Smooth muscle cell (in vitro differentiated cells): Measurements from ENCODE around the gene SPTBN4. TPM values are rescaled to one million over a fixed set of nuclear protein-coding genes. Genes with fewer than 3 reads are reported as not detected.

Source experiments
- DNase-seq: peaks from one replicate; lab custom pipeline; 2025; ENCODE audit not compliant: unreplicated experiment; lab: John Stamatoyannopoulos, UW
- H2AFZ ChIP-seq: fragments of 200-600 bp; sonication (generic); 2 replicates; pipeline ENCODE4 v1.6.0; 2016; ENCODE audit warnings: antibody characterized with exemption, low read depth, mild to moderate bottlenecking
- H3F3A ChIP-seq: fragments of 200-600 bp; sonication (generic); 2 replicates; pipeline ENCODE4 v1.6.0; 2017; ENCODE audit warnings: antibody characterized with exemption, low read depth
- H3K27ac ChIP-seq: fragments of 200-600 bp; sonication (generic); 2 replicates; pipeline ENCODE4 v1.5.1; 2016; ENCODE audit warnings: low read depth, mild to moderate bottlenecking
- H3K27me3 ChIP-seq: fragments of 200-600 bp; sonication (generic); 2 replicates; pipeline ENCODE4 v1.6.1; 2016; ENCODE audit warnings: low read depth, mild to moderate bottlenecking
- H3K36me3 ChIP-seq: fragments of 200-600 bp; sonication (generic); 2 replicates; pipeline ENCODE4 v1.5.1; 2016; ENCODE audit warnings: low read depth
- H3K4me1 ChIP-seq: fragments of 200-600 bp; sonication (generic); 2 replicates; pipeline ENCODE4 v1.5.1; 2016; ENCODE audit warnings: low read depth
- H3K4me2 ChIP-seq: fragments of 200-600 bp; sonication (generic); 2 replicates; pipeline ENCODE4 v1.6.0; 2016; ENCODE audit warnings: mild to moderate bottlenecking
- H3K4me3 ChIP-seq: fragments of 200-600 bp; sonication (generic); 2 replicates; pipeline ENCODE4 v1.5.1; 2016; ENCODE audit warnings: mild to moderate bottlenecking
- H3K79me2 ChIP-seq: fragments of 200-600 bp; sonication (generic); 2 replicates; pipeline ENCODE4 v1.6.0; 2016; ENCODE audit warnings: low read depth, mild to moderate bottlenecking
- H3K9ac ChIP-seq: fragments of 200-600 bp; sonication (generic); 2 replicates; pipeline ENCODE4 v1.6.0; 2016; ENCODE audit warnings: low read depth
- H3K9me3 ChIP-seq: fragments of 200-600 bp; sonication (generic); replicated peaks from 2 replicates; pipeline ENCODE4 v1.5.1; 2016; ENCODE audit warnings: low read depth
- H4K20me1 ChIP-seq: fragments of 200-600 bp; sonication (generic); 2 replicates; pipeline ENCODE4 v1.6.0; 2016; ENCODE audit warnings: low read depth
- WGBS: methylation state at CpG from one replicate; pipeline ENCODE4 v1.1.7; 2016; ENCODE audit warnings: low lambda C conversion rate; 5-methylcytosine and 5-hydroxymethylcytosine counted together
- polyA plus RNA-seq: library from polyadenylated mRNA; unstranded; fragments of >200 nt; fragmentation: Nextera tagmentation; extraction: Ambion mirVana; gene quantifications from 2 replicates; pipeline ENCODE4 v1.2.1, GENCODE V29; 2016
- total RNA-seq: library from RNA; depleted of rRNA; stranded (reverse); fragments of >200 nt; gene quantifications from 2 replicates; pipeline ENCODE4 v1.2.3, GENCODE V29; 2014
- TF ChIP-seq, protein P1 (sequence below): fragments of 200-600 bp; sonication (generic); IDR thresholded peaks from 2 replicates; pipeline ENCODE4 v1.5.1; 2017; ENCODE audit warnings: borderline replicate concordance, mild to moderate bottlenecking, antibody characterized with exemption; ENCODE audit not compliant: insufficient read depth, poor library complexity, severe bottlenecking

The SPTBN4 gene
- total and polyA plus RNA-seq, 2 experiments from 2014 or later: 1.0 to 1.2 TPM

- DNase-seq: no peak
- TF ChIP-seq, protein P1, sequence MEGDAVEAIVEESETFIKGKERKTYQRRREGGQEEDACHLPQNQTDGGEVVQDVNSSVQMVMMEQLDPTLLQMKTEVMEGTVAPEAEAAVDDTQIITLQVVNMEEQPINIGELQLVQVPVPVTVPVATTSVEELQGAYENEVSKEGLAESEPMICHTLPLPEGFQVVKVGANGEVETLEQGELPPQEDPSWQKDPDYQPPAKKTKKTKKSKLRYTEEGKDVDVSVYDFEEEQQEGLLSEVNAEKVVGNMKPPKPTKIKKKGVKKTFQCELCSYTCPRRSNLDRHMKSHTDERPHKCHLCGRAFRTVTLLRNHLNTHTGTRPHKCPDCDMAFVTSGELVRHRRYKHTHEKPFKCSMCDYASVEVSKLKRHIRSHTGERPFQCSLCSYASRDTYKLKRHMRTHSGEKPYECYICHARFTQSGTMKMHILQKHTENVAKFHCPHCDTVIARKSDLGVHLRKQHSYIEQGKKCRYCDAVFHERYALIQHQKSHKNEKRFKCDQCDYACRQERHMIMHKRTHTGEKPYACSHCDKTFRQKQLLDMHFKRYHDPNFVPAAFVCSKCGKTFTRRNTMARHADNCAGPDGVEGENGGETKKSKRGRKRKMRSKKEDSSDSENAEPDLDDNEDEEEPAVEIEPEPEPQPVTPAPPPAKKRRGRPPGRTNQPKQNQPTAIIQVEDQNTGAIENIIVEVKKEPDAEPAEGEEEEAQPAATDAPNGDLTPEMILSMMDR: no peak
These were observed 105.2 kb downstream of the SPTBN4 start for GRCh38 chr19:40571831-40572495.

DNA sequence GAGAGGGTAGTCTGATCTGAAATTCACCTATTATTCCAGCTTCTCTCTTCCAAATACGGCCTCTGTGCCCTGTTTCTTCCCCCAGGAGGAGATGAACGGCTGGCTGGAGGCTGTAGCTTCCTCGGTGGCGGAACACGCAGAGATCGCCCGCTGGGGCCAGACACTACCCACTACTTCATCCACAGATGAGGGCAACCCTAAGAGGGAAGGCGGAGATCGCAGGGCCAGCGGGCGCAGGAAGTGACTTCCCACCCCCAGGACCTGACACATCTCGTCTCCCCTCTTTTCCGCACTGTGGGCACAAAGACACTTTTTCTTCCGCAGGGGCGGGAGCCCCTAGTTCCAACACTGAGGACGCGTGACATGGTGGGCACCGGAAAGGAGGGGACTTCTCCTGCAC, 108.5 kb downstream of the SPTBN4 start:
- H4K20me1 ChIP-seq: no peaks in the 10 kb centered on the region
- H3F3A ChIP-seq: peaks cover 8% of the 10 kb centered on the region
- H3K9ac ChIP-seq: no peak overlapping the region
- H3K36me3 ChIP-seq: no peaks in the 10 kb centered on the region
- H3K4me3 ChIP-seq: no peak overlapping the region
- no peak overlapping the region for H3K4me2 ChIP-seq
- no peaks in the 10 kb centered on the region for H3K79me2 ChIP-seq
- H3K27me3 ChIP-seq: no peaks in the 10 kb centered on the region
- no peaks in the 10 kb centered on the region for H3K4me1 ChIP-seq
- H3K9me3 ChIP-seq: no peaks in the 10 kb centered on the region
- 78% methylated on average over 18 of the region's 18 CpGs for WGBS
- DNase-seq: no peak
- H3K27ac ChIP-seq: no peak overlapping the region
- TF ChIP-seq, protein P1: no peak
- no peak overlapping the region for H2AFZ ChIP-seq

More at GRCh38 chr19:40571831-40572495, 105.2 kb downstream of the SPTBN4 start:
- Histone ChIP-seq H3F3A (peaks cover 8% of the 10 kb centered on the region), H3K4me3 (no peak overlapping the region), H3K27me3 (peaks cover 22% of the 10 kb centered on the region), H3K79me2 (no peaks in the 10 kb centered on the region), H3K4me1 (peaks cover 9% of the 10 kb centered on the region), H3K9ac (no peak overlapping the region), H3K27ac (no peak overlapping the region), H3K9me3 (no peaks in the 10 kb centered on the region), H3K4me2 (no peak overlapping the region), H3K36me3 (no peaks in the 10 kb centered on the region), H4K20me1 (no peaks in the 10 kb centered on the region), H2AFZ (no peak overlapping the region)
- 77% methylated on average over 10 of the region's 10 CpGs for WGBS

DNA sequence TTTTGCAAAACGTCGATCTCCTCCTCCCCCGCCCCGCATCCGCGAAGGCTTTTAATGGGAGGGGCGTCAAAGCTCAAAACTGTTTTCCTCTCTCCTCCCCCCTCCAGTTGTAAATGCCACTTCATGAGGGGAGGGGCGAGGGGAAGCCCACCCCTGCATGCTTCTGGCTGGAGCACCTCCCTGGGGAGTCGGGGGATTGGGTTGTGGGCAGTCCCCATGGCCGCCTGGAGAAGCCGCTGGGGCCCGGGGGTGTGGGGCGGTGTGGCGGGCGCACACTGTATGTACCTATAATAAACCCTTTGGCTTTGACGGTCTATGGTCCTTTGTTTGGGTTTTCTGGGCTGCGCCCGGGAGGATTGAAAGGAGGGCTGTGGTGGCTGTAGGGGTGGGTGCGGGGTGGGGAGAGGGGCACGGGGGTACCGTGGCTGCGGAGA, 109.4 kb downstream of the SPTBN4 start:
- no peaks in the 10 kb centered on the region for H4K20me1 ChIP-seq
- peak overlapping the region; percentile 84 for H3K4me2 ChIP-seq
- peak overlapping the region; percentile 54 for H2AFZ ChIP-seq
- H3F3A ChIP-seq: peaks cover 6% of the 10 kb centered on the region
- TF ChIP-seq, protein P1: no peak
- peak overlapping the region; percentile 87 for H3K4me3 ChIP-seq
- 3% methylated on average over 20 of the region's 22 CpGs for WGBS
- H3K27me3 ChIP-seq: no peaks in the 10 kb centered on the region
- no peak for DNase-seq
- no peaks in the 10 kb centered on the region for H3K4me1 ChIP-seq
- H3K36me3 ChIP-seq: no peaks in the 10 kb centered on the region
- no peak overlapping the region for H3K9ac ChIP-seq
- H3K27ac ChIP-seq: no peak overlapping the region
- H3K9me3 ChIP-seq: no peaks in the 10 kb centered on the region
- no peaks in the 10 kb centered on the region for H3K79me2 ChIP-seq
